B cell (primary cell): ENCODE measurements around the gene KRT34. TPM values are rescaled to one million over a fixed set of nuclear protein-coding genes. Genes with fewer than 3 reads are reported as not detected.

ENCODE experiments used
- ATAC-seq: fragments of 200-7000 bp; cut with Tn5 transposase; one replicate; pipeline ENCODE4 v1.10.0; 2021; ENCODE audit warnings: low read depth, mild to moderate bottlenecking, moderate number of reproducible peaks, moderate library complexity
- CTCF ChIA-PET: fragments of 350-600 bp; sonication (Branson Sonifier 250); formaldehyde crosslinking; loops from one replicate; lab custom pipeline; 2021; ENCODE audit warnings: antibody characterized with exemption, inconsistent platforms; lab: Charles Lee
- POLR2A ChIA-PET: fragments of 350-600 bp; sonication (Branson Sonifier 250); formaldehyde crosslinking; loops from one replicate; lab custom pipeline; 2021; ENCODE audit warnings: antibody characterized with exemption; lab: Charles Lee
- DNase-seq: peaks from one replicate; pipeline ENCODE4 v3.0.0; 2013
- H2AFZ ChIP-seq: 2 replicates; pipeline ENCODE4 v1.6.1; 2012; ENCODE audit warnings: mild to moderate bottlenecking, low read depth, low read length; ENCODE audit not compliant: insufficient read depth, poor library complexity, severe bottlenecking
- H3K27ac ChIP-seq, 2 donors: 1 replicate in 1 of 2; 2 replicates in 1 of 2; pipeline ENCODE4 v1.5.1; 2012 to 2013; ENCODE audit warnings: low read length in 2 of 2, mild to moderate bottlenecking in 2 of 2, moderate library complexity in 1 of 2
- H3K27me3 ChIP-seq, 4 experiments: fragments of 200-600 bp in 1 of 4; sonication (generic) in 1 of 4; replicated peaks in 1 of 4; 1 replicate in 2 of 4; 2 replicates in 2 of 4; pipeline versions ENCODE4 v1.6.1 to v1.7.0; 2013 to 2016; ENCODE audit warnings: low read length in 3 of 4, mild to moderate bottlenecking in 2 of 4, mixed read lengths in 1 of 4, moderate library complexity in 1 of 4; ENCODE audit not compliant: insufficient read depth in 4 of 4, control insufficient read depth in 3 of 4; ENCODE audit errors: control extremely low read depth in 1 of 4
- H3K36me3 ChIP-seq, 2 experiments: replicated peaks in 1 of 2; 1 replicate in 1 of 2; 2 replicates in 1 of 2; pipeline versions ENCODE4 v1.6.1 to v1.7.1; 2013; ENCODE audit warnings: low read length in 1 of 2; ENCODE audit not compliant: insufficient read depth in 2 of 2, control insufficient read depth in 1 of 2; ENCODE audit errors: control extremely low read depth in 1 of 2, extremely low read depth in 1 of 2
- H3K4me1 ChIP-seq, 2 donors: fragments of 200-600 bp in 1 of 2; sonication (generic) in 1 of 2; 1 replicate in 1 of 2; 2 replicates in 1 of 2; pipeline versions ENCODE4 v1.5.1 to v1.6.1; 2013 to 2017; ENCODE audit warnings: low read length in 2 of 2; ENCODE audit not compliant: control insufficient read depth in 2 of 2, insufficient read depth in 2 of 2
- H3K4me2 ChIP-seq: replicated peaks from 2 replicates; pipeline ENCODE3; 2012; ENCODE audit warnings: mild to moderate bottlenecking, low read depth, low read length; ENCODE audit not compliant: poor library complexity, severe bottlenecking
- H3K4me3 ChIP-seq, 5 experiments: fragments of 200-600 bp in 1 of 5; sonication (generic) in 1 of 5; 1 replicate in 3 of 5; 2 replicates in 2 of 5; pipeline versions ENCODE4 v1.5.1 to v1.7.0; 2011 to 2016; ENCODE audit warnings: low read length in 4 of 5, mild to moderate bottlenecking in 4 of 5, low read depth in 2 of 5, control low read depth in 1 of 5, moderate library complexity in 1 of 5; ENCODE audit not compliant: insufficient read depth in 1 of 5; ENCODE audit errors: control extremely low read depth in 1 of 5, extremely low read depth in 1 of 5
- H3K79me2 ChIP-seq: fragments of 200-600 bp; sonication (generic); one replicate; pipeline ENCODE4 v1.6.0; 2016; ENCODE audit warnings: low read length; ENCODE audit not compliant: control insufficient read depth, insufficient read depth
- H3K9ac ChIP-seq: fragments of 200-600 bp; sonication (generic); 2 replicates; pipeline ENCODE4 v1.6.1; 2017; ENCODE audit warnings: mild to moderate bottlenecking, low read length, moderate library complexity
- H3K9me3 ChIP-seq, 3 donors: one replicate each; pipeline versions ENCODE4 v1.6.1 to v1.7.1; 2013; ENCODE audit warnings: low read length in 2 of 3; ENCODE audit not compliant: control insufficient read depth in 2 of 3, insufficient read depth in 1 of 3; ENCODE audit errors: control extremely low read depth in 1 of 3
- H4K20me1 ChIP-seq: 2 replicates; pipeline ENCODE4 v1.6.0; 2012; ENCODE audit warnings: mild to moderate bottlenecking, low read length; ENCODE audit not compliant: insufficient read depth, control insufficient read depth, poor library complexity, severe bottlenecking
- H3K27ac Mint-ChIP-seq: one replicate; pipeline ENCODE4 v1.8.0; 2021; ENCODE audit warnings: mixed read lengths
- H3K27me3 Mint-ChIP-seq: one replicate; pipeline ENCODE4 v1.8.0; 2021; ENCODE audit warnings: mixed read lengths
- H3K4me1 Mint-ChIP-seq: one replicate; pipeline ENCODE4 v1.8.0; 2021; ENCODE audit warnings: mixed read lengths
- H3K4me3 Mint-ChIP-seq: one replicate; pipeline ENCODE4 v1.8.0; 2021; ENCODE audit warnings: mixed read lengths
- H3K9me3 Mint-ChIP-seq: one replicate; pipeline ENCODE4 v1.8.0; 2022; ENCODE audit warnings: mixed read lengths; ENCODE audit not compliant: insufficient read depth
- CTCF ChIP-seq: fragments of 200-600 bp; IDR thresholded peaks from one replicate; pipeline ENCODE4 v1.8.0; 2022; ENCODE audit warnings: antibody characterized with exemption, mild to moderate bottlenecking
- EZH2 ChIP-seq: IDR thresholded peaks from 2 replicates; pipeline ENCODE4 v1.6.1; 2012; ENCODE audit warnings: borderline replicate concordance, low read depth, mild to moderate bottlenecking, moderate library complexity, low read length; ENCODE audit not compliant: insufficient read depth, poor library complexity, severe bottlenecking
- WGBS: methylation state at CpG from one replicate; pipeline ENCODE4 v1.1.5; 2013; ENCODE audit warnings: missing lambda C conversion rate; ENCODE audit not compliant: insufficient coverage; 5-methylcytosine and 5-hydroxymethylcytosine counted together
- intact Hi-C: fragments of 100-400 bp; cut with micrococcal nuclease; formaldehyde crosslinking; loops from one replicate; pipeline ENCODE4 v1.10.0; 2022
- polyA plus RNA-seq: library from polyadenylated mRNA; depleted of rRNA; stranded (reverse); fragments of >200 nt; gene quantifications from 2 replicates; pipeline ENCODE4 v1.2.3, GENCODE V29; 2012
- total RNA-seq, 2 donors: library from RNA; stranded (reverse); fragments of 120-200 nt in 1 of 2; gene quantifications; 1 replicate in 1 of 2; 2 replicates in 1 of 2; pipeline versions ENCODE4 v1.2.3 to v1.2.4, GENCODE V29; 2013 to 2022

The KRT34 gene
- total and polyA plus RNA-seq, 2 donors (not counting 1 experiment from before 2014, with no cell fraction given), result not detected

DNA sequence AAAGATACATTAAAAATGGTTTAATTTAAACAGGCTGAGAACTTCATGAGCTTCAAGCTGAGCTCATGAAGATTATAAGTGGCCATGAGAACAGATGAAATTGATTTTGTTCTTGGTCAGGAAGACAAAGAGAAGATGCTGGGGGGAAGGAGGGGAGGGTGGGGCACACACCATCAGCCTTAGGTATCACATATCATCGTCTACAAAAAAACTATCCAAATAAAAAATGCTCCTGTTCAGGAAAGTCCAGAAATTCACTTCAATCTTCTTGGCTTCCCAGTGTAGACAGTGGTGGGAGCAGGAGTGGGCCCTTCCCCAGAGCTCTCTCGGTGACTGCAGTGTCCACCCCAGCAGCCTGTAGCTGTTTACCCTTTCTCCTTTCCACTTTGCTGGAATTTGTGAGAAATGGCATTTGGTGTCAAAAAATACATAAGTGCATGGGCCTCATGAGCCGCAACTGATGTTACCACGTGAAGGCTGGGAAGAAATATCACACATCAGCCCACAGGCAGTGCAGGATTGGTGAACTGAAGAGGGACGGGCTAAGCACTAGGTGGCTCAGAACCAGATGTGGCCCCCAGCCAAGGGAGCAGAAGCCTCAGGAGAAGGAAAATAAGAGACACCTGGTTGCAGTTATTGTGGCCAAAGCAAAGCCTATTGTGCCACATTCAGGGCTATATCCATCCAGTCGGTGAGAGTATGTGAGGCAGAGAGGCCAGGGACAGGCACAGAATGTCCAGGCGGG is 36.2 kb upstream of the KRT34 start:
- no peak overlapping the region for H3K4me2 ChIP-seq

More for the DNA sequence above, 36.2 kb upstream of the KRT34 start:
- 94% methylated on average over 3 of the region's 7 CpGs for WGBS
- H3K79me2 ChIP-seq, result no peaks in the 10 kb centered on the region
- TF ChIP-seq CTCF (no peak), EZH2 (no peak)
- no peak overlapping the region for H3K9ac ChIP-seq
- H3K27ac ChIP-seq, result no peak overlapping the region
- intact Hi-C loops, result no loop called here
- Mint-ChIP-seq H3K9me3 (no peaks in the 10 kb centered on the region), H3K27me3 (no peaks in the 10 kb centered on the region), H3K4me3 (no peak overlapping the region), H3K27ac (no peak overlapping the region), H3K4me1 (no peaks in the 10 kb centered on the region)
- no peak overlapping the region for H2AFZ ChIP-seq
- H3K4me3 ChIP-seq, result no peak overlapping the region
- POLR2A ChIA-PET, result no interaction called here
- H3K27me3 ChIP-seq, result peaks cover 0 to 3% (median 0%) of the 10 kb centered on the region in 4 experiments
- no peaks in the 10 kb centered on the region for H4K20me1 ChIP-seq
- CTCF ChIA-PET, result interaction anchor here (0.9 to 1.4 kb wide), 3 partner anchors 10 to 244 kb away, joined by 3 to 6 read pairs (median 4); no protein-coding TSS in a partner anchor
- no peaks in the 10 kb centered on the region for H3K36me3 ChIP-seq
- H3K9me3 ChIP-seq, result no peaks in the 10 kb centered on the region
- H3K4me1 ChIP-seq, result no peaks in the 10 kb centered on the region
- DNase-seq, result no peak
- ATAC-seq, result no peak
